Loucy (cell line): ENCODE data around the gene VAMP4.

Experiments
- EZH2phosphoT487 ChIP-seq: fragments of 200-600 bp; IDR thresholded peaks from 2 replicates; pipeline ENCODE4 v1.6.1; 2018; ENCODE audit warnings: antibody characterized with exemption, mild to moderate bottlenecking, moderate library complexity, borderline replicate concordance
- TF ChIP-seq, protein P1 (sequence below): fragments of 200-600 bp; sonication (generic); conservative IDR thresholded peaks from 2 replicates; pipeline ENCODE4 v1.5.1; 2014; ENCODE audit warnings: mild to moderate bottlenecking, antibody characterized with exemption, low read length

DNA sequence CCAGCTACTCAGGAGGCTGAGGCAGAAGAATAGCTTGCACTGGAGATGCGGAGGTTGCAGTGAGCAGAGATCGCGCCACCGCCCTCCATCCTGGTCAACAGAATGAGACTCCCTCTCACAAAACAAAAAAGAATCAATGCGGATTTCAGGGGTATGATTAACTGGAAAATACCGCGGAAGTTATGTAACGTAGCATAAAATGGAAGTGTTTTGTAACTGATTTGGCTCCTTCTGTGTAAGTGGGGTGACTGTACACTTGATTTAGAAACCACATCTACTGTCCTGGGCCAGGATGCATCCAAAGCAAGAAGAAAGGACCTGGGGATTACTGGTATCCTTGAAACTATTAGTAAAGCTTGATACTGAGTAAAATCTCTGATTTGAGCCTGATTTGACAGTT lies 3.1 kb upstream of the VAMP4 start:
- TF ChIP-seq, protein P1, sequence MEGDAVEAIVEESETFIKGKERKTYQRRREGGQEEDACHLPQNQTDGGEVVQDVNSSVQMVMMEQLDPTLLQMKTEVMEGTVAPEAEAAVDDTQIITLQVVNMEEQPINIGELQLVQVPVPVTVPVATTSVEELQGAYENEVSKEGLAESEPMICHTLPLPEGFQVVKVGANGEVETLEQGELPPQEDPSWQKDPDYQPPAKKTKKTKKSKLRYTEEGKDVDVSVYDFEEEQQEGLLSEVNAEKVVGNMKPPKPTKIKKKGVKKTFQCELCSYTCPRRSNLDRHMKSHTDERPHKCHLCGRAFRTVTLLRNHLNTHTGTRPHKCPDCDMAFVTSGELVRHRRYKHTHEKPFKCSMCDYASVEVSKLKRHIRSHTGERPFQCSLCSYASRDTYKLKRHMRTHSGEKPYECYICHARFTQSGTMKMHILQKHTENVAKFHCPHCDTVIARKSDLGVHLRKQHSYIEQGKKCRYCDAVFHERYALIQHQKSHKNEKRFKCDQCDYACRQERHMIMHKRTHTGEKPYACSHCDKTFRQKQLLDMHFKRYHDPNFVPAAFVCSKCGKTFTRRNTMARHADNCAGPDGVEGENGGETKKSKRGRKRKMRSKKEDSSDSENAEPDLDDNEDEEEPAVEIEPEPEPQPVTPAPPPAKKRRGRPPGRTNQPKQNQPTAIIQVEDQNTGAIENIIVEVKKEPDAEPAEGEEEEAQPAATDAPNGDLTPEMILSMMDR: no peak
- TF ChIP-seq EZH2phosphoT487: no peak
